Astrocyte of the cerebellum (primary cell): ENCODE measurements around the gene PEX10.

Experiments
- DNase-seq: peaks from one replicate; pipeline ENCODE4 v3.0.0-alpha.2; 2011; ENCODE audit warnings: low read depth
- H3K4me3 ChIP-seq: 2 replicates; pipeline ENCODE4 v1.5.1; 2011; ENCODE audit warnings: mild to moderate bottlenecking, low read depth, low read length, moderate library complexity
- in situ Hi-C: cut with HindIII; loops from 2 replicates; pipeline ENCODE4 v1.10.0; 2017; ENCODE audit warnings: low sequenced_read_pairs
- TF ChIP-seq, protein P1 (sequence below): IDR thresholded peaks from 2 replicates; pipeline ENCODE4 v1.5.1; 2012; ENCODE audit warnings: low read length, low read depth, moderate library complexity, mild to moderate bottlenecking; ENCODE audit errors: missing control alignments

Gene PEX10

DNA sequence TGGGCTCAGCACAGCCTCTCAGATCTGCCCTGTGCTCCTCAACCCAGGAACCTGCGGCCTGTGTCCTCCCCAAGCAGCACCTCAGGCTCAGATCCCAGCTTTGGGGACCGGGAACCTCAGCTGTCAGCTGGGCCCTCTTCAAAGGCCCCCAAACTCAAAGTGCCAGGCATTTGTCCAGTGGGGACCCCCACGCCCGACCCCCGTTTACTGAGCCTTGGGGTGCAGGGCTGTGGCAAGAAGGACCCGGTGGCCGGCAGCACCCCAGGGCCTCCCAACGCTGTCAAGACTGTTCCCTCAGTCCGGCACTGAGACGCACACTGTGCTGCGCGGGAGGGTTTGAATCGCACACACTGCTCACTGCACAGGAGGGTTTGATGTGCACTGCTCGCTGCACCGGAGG lies 56.0 kb downstream of the PEX10 start:
- H3K4me3 ChIP-seq = no peak overlapping the region
- no peak for DNase-seq
- TF ChIP-seq, protein P1, sequence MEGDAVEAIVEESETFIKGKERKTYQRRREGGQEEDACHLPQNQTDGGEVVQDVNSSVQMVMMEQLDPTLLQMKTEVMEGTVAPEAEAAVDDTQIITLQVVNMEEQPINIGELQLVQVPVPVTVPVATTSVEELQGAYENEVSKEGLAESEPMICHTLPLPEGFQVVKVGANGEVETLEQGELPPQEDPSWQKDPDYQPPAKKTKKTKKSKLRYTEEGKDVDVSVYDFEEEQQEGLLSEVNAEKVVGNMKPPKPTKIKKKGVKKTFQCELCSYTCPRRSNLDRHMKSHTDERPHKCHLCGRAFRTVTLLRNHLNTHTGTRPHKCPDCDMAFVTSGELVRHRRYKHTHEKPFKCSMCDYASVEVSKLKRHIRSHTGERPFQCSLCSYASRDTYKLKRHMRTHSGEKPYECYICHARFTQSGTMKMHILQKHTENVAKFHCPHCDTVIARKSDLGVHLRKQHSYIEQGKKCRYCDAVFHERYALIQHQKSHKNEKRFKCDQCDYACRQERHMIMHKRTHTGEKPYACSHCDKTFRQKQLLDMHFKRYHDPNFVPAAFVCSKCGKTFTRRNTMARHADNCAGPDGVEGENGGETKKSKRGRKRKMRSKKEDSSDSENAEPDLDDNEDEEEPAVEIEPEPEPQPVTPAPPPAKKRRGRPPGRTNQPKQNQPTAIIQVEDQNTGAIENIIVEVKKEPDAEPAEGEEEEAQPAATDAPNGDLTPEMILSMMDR = no peak
- in situ Hi-C loops = no loop called here

DNA sequence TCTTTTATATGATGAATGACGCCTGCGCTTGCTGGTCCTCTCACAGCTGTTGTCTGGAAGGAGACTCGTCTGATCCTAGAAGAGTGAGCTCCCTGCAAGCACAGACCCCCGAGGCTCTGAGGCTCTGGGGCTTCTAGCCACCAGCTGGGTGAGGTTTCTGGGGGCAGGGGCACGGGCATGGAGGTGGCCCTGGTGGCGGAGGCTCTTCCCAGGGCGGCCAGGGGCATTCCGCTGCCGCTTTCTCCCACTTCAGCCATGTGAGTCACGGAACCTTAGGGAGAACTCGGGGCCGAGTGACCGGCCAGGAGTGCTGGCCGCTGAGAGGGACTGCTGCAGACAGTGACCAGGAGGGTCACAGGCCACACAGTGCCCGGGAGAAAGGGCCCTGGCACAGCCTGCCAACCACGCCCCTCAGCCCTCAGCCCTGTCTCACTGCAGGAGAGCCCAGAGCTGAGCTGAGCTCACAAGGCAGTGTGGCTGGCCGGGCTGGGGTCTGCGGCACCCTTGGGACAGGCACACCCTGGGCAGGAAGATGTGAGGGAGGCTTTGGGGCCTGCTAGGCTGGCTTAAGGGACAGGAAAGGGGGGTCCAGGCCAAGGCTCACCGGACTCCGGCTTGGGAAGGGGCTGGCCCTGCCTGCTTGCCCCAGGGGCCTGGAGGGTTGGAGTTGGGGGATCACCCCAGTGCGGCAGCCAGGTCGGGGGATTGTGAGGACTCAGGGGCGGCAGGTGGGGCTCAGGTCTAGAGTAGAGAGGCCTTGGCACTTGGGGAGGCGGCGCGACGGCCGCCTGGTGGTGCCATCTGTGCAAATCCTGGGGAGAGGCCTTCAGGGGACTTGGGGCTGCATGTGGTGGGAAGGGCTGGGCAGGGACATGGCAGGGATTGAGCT lies 56.7 kb downstream of the PEX10 start:
- no peak for DNase-seq
- in situ Hi-C loops = no loop called here
- TF ChIP-seq, protein P1 = no peak
- H3K4me3 ChIP-seq = no peak overlapping the region

DNA sequence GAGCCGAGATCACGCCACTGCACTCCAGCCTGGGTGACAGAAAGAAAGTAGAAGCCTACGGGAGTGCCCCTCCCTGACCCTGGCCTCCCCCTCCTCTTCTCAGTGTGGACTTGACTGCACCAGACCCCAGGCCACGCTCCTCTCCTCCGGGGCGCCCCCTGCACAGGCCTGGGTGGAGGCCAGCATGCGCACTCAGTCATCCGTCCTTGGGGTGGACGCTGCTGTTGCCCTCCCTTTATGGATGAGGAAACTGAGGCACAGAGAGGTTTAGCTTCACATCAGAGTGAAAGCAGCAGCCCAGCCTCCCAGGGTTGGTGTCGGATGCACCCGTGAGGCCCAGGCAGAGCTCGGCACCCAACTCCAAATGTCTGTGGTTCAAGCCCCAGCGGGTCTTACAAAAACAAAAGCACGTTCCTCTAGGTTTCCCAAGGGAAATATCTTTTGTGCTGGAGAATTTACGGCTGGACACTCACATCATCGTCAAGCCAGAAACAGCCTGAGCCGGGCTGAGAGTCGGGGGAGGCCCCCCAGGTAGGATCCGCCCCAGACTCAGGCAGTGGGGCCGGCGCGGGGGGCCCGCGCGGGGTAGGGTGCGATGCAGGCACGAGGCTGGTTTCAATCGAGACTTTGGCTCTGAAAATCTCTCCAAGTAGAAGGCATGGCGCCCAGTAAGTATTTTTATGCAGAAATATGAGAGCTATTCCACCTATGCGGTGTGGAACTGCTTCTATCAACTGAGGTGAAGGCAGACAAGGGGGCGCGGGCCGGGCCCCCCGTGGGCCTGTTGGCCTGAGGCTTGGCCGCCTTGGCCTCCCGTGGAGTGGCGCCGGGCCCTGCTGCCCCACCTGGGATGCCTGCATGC lies 57.6 kb downstream of the PEX10 start:
- no peak for DNase-seq
- no peak overlapping the region for H3K4me3 ChIP-seq
- in situ Hi-C loops = no loop called here
- TF ChIP-seq, protein P1 = no peak
